CMK (cell line): ENCODE data around the gene NUTM2B.
"Not testable (repeated sequence)": the region's sequence is repeated elsewhere in the genome, so short reads cannot be mapped to it uniquely, and the experiment has no call there.

Experiments used
- DNase-seq: peaks from one replicate; pipeline ENCODE4 v3.0.0-alpha.2; 2010; ENCODE audit warnings: low read depth

Gene NUTM2B

GRCh38 chr10:79726620-79727019 is 23.6 kb downstream of the NUTM2B start:
- DNase-seq, result not testable (repeated sequence)

DNA sequence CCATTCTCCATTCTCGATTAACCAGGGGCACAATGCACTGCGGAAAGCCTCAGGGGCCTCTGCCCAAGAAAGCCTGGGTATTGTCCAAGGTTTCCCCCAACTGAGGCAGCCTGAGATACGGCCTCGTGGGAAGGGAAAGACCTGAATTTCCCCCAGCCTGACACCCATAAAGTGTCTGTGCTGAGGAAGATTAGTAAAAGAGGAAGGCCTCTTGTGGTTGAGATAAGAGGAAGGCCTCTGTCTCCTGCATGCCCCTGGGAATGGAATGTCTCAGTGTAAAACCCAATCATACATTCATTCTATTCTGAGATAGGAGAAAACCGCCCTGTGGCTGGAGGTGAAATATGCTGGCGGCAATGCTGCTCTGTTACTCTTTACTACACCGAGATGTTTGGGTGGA is 41.8 kb downstream of the NUTM2B start:
- peak; percentile 37 for DNase-seq

GRCh38 chr10:79748510-79748909 is 45.5 kb downstream of the NUTM2B start:
- not testable (repeated sequence) for DNase-seq

DNA sequence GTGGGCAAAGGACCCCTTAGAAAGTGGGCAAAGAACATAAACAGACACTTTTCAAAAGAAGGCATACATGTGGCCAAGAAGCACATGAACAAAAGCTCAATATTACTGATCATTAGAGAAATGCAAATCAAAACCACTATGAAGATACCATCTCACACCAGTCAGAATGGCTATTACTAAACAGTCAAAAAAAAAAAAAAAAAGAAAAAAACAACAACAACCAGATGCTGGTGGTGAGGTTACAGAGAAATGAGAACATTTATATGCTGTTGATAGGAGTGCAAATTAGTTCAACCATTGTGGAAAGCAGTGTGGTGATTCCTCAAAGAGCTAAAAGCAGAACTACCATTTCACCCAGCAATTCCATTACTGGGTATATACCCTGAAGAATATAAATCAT is 50.6 kb downstream of the NUTM2B start:
- DNase-seq, result not testable (repeated sequence)

- not testable (repeated sequence) for DNase-seq
Observed at GRCh38 chr10:79758297-79758993, 55.4 kb downstream of the NUTM2B start.
